Kidney capillary endothelial cell (primary cell): ENCODE measurements around the gene PHF20.
"Not testable (repeated sequence)": the region's sequence is repeated elsewhere in the genome, so short reads cannot be mapped to it uniquely, and the experiment has no call there.

Source experiments
- DNase-seq: peaks from one replicate; pipeline ENCODE4 v3.0.0-alpha.2; 2018; ENCODE audit warnings: low spot score

PHF20 gene

DNA sequence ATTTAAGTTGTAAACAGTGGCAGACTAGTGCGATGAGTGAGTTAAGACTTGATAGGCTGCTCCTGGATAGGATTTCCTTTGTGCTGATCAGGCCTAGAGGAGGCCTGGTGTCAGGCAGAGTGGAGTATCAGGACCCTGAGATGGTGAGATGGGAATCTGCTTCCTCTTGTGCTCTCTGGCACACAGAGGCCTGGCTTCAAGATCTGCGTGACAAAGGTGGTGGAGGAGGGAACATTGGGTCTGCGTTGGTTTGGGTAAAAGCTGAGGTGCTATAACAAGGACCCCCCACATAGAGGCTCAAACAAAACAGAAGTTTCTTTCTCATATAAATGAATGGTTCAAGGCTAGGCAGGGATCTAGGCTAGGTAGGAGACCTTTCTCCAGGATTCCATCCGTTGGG, 162.2 kb downstream of the PHF20 start:
- no peak for DNase-seq

DNA sequence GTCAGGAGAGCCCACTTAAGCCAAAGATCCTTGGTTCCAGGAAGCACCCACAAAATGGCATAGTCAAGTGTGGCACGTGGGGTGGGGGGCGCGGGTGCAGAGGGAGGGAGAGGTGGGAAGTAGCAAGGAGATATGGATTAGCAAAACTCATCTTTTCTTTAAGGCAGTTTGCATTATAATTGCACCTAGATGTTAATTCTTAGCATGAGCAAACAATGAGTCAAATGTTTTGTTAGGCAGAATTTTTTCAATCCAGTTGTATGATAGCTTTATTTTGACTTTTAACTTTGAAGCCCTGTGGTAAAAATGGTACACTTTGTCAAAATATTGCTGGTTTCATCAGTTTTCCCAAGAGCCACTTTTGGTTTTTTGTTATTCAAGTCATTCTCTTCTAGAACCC, 167.4 kb downstream of the PHF20 start:
- no peak for DNase-seq

DNA sequence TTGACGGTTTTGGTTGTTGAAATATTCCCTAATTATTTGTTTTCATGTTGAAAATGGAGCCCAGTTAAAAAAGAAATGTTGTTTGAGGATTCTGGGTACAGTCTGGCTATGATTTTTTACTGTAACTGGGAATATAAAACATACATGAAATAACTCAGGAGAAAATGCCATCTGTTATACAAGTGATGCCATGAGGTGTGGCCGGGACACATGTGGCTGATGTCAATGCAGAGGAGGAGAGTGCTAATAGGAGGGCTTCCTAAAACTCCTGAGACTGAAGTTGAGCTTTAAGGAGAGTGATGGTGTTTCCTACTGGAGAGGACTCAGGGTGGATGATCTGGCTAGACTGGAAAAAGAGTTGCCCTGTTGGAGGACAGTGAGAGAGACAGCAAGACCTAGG, 169.8 kb downstream of the PHF20 start:
- DNase-seq, result no peak

DNA sequence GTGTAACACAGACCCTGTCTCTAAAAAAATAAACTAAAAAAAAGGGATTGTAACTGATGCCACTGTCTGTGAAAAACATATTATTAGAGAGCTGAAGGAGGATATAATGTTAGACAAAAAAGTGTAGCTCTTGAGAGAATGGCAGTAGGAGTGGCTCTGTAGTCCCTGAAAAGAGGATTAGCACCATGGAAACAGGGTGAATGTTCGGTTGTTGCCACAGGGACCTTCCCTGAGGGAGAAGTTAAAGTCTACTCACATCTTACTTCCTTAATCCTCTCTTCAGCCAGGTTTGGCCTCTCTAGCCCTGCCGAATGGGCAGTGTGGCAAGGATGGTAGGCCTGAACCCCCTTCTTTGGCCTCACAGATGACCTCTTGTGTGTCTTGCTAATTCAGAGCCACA, 170.4 kb downstream of the PHF20 start:
- DNase-seq, result no peak

DNA sequence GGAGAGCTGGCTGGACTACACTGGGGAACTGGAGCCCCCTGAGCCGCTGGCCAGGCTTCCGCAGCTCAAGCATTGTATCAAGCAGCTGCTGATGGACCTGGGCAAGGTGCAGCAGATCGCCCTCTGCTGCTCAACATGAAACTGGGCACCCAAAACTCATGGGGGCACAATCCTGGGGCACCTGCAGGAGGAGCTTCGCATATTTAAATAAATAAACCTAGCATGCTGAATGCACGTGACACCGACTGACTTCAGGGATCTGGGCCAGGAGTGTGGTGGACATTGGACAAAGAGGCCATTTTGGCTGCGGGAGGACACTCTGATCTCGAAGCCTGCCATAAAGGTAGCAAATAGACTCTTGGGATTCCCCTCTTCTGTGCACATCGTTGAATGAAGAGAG, 175.7 kb downstream of the PHF20 start:
- no peak for DNase-seq

DNA sequence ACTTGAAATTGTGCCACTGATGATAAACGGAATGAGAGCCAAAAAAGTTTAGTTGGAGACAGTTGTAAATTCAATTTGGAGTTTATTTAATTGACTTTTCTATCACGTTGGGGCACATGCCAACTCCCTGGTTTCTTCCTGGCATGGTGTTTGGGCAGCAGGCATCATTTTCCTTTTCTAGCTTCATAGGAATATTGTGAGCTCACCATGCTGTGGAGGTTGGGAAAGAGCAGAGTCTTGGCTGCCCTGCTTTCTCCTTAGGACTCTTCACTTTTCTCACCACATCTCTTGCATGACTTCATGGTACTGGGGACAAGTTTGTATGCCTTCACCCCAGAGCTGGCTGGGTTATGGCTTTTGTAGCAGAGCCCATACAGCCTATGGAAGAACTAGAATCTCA, 176.1 kb downstream of the PHF20 start:
- DNase-seq, result no peak

DNA sequence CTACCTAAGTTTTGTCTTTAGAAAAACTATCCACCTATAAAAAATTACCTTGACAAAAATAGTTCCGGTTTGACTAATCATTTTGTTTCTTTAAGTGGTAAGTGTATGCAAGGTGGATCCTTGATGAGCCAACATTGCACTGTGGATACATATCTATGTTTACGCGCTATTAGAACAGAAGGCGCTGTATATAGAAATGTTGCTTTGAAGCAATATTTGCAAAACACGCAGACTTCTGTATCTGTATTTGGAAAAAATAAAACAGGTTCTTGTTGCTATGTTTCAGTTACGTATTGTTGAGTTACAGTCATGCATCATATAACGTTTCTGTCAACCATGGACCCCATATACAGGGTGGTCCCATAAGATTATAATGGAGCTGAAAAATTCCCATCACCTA, 178.3 kb downstream of the PHF20 start:
- DNase-seq, result no peak

DNA sequence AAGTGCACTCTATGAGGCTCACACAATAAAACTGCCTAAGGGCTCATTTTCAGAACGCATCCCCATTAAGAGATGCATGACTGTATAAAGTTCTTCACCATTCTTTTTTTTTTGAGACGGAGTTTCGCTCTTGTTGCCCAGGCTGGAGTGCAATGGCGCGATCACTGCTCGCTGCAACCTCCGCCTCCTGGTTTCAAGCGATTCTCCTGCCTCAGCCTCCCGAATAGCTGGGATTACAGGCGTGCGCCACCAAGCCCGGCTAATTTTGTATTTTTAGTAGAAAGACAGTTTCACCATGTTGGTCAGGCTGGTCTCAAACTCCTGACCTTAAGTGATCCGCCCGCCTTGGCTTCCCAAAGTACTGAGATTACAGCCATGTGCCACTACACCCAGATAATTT, 180.3 kb downstream of the PHF20 start:
- DNase-seq, result not testable (repeated sequence)

DNA sequence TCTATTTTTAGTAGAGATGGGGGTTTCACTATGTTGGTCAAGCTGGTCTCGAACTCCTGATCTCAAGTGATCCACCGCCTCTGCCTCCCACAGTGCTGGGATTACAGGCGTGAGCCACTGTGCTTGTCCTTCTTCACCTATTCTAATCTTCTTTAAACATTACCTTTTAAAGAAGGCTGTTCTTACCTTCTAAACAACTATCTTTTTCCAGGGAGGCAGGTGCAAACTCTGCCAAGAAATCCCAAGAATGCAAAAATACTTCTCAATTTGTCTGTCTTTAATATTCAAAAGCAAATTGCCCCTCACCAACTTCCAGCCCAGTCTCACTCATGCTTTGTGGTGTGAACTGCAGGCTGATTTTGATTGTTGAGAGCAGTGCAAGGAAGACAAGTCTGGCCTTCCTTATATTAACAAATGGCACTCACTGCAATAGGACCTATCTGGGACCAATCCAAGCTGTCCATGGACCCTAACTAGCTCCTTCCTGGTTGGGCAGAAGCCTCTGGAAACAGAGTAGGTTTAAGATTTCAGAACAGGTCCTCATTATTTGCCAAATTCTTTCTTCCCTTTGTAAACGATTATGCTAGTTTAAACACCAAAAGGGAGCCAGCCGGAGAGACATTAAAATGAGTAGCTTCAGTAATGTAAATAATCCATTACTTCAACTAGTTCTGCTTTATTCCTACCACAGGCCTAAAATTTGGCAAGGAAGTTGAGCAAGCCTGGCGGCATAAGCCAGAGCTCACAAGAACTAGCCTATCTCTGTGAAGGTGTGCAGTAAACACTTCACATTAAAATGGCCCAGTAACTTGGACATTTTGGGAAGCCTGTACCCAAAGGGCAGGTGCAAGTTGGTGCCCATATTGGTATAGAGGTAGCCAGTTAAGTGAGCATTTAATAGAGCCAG, 180.9 kb downstream of the PHF20 start:
- peak; percentile 17 for DNase-seq

DNA sequence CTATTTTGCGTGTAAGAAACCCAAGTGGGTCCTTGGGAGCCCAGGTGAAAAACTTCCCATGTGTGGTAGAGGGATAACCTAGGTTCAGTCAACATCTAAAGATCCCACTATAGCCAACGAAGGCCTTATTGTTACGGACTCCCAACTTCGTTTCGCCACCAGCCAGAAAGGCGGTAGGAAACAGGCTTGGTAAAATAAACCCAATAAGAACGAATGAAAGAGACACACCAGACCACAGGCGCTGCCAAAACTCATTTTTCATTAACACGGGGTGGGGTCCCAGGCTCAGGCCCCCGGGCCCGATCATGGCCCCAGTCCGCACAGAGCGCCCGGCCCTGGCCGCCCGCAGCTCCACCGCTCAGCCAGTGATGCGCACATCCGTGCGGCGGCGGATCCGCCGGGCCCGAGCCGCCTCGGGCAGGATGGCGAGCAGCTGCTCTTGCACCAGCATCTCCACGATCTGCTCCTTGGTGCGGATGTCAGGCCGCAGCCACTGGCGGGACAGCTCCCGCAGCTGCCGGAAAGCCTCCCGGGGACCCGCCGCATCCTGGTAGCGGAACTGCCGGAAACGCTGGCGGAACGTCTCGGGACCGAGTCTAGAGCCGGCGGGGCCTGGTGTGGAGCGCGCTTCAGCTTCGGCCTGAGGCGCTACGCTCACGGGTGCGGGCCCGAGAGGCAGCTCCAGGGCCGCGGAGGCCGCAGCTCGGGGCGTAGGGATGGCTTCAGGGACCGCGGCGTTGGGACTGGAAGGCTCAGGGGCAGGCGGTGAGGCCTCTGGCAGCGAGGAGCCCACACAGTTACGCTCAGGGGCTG, 181.8 kb downstream of the PHF20 start:
- peak; percentile 67 for DNase-seq

DNA sequence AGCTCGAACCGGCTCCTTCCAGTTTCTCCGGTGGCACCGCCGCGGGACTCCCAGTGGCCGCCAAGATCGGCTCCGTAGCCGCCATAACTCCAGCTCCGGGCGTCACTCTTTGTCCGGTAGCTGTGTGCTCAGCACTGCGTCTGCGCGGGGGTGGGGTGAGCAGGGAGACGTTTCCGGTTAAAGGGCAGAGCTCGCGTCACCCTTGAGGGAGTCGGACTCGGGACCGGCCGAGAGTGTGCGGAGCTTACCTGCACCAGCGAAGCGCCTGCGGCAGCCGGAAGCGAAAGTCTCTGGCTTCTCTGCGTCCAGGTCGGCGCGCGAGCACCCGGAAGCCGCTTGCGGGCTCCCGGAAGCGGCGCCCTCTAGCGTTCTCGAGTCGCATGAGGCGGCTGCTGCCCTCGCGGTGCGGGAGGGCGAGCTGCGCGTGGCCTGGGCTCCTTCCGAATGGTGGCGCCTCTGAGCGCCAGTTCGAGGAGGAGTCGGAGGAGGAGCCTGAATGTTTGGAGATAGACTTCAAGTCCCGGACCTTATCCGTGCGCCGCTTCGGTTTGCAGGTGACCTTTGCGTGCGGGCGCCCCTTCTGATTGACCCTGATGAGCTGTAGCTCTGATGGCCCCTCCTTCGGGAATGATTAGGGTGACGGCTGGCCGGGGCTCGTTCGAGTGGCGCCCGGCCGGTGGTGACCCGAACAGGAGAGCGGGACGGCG, 182.5 kb downstream of the PHF20 start, which contains the start of gene SCAND1:
TSS of gene SCAND1 (minus strand) at position 303 of the 707 bp plus-strand sequence. CDS start at position 85, 218 bp downstream.
- peak; percentile 94 for DNase-seq

DNA sequence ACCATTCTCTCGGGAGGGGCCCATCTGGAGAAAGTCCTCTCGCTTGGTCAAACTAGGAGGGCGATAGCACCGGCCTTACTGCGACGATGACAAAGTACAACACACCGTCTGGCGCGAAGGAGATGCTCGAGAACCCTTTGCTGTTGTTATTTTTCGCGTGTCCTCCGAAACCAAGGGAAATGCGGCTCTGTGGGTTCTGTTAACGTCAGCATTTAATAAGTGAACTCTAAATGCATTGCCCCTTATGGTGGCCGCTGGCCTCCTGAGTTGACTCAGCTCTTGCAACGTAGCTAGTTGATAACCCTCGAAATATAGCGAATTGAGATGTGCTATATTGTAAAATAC, 183.1 kb downstream of the PHF20 start:
- peak; percentile 40 for DNase-seq

DNA sequence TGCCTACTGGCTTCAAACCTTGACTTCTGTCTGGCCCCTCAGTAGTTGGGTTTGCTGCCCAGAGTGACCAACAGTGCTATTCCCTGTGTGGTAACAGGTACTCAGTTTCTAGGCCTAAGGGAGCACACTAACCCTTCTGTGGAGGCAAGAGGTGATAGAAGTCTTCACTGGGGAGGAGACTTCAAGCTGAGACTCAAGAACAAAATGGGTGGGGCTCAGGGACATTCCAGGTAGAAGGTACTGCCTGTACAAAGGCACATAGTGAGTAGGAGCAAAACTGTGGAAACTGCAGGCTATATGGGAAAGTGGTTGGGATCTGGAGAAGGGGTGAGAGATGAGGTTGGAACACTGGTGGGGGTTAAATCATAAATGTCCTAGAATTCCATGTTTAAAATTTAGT, 184.8 kb downstream of the PHF20 start:
- DNase-seq, result no peak

DNA sequence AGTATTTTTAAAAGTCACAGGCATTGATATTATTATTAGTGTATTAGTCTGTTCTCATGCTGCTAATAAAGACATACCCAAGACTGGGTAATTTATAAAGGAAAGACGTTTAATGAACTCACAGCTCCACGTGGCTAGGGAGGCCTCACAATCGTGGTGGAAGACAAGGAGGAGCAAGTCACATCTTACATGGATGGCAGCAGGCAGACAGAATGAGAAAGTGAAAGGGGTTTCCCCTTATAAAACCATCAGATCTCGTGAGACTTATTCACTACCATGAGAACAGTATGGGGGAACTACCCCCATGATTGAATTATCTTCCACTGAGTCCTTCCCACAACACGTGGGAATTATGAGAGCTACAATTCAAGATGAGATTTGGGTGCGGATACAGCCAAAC, 187.5 kb downstream of the PHF20 start:
- DNase-seq, result not testable (repeated sequence)

DNA sequence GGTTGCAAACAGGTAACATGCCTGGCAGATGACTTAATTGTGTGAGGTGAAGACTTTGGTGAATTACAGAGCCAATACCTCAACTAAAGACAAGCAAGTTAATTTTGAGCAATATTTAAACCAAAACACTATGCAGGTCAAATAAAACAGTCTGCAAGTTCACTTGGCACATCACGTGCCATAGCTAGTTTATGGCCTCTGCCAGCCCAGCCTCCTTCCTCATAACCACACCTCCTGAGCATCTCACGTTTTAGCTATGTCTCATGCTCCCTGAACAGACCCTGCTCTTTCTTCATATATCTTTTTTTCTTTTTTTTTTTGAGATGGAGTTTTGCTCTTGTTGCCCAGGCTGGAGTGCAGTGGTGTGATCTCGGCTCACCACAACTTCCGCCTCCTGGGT, 192.1 kb downstream of the PHF20 start:
- DNase-seq, result no peak

DNA sequence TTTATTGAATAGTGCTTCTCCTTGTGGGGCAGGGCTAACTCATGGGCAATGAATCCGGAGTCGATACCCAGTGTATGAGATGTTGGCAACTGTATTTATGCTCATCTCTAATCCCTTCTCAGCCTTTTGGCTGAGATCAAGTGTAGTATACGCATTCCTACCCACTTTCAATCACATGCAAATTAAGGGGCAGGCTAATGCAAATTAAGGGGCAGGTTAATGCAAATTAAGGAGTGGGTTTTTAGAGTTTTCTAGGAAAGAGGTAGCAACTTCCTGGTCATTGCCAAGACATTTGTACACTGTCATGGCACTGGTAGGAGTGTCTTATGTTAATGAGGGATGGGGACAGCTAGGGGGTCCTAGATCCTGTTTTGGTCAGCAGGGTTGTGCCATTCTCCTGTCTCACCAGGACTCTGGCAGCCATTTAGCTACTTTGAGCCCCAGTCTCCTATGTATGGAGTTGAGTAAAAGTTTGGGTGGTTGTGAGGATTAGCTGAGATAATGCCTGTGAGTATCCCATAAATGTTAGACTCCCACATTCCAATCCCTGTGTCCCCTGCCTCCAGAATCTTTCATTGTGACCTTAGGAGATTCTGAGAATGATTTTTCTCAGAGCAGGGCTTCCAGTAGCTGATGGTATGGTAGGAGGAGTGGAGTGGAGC, 196.3 kb downstream of the PHF20 start, which contains the start of gene CNBD2:
TSS of gene CNBD2 (plus strand) at position 612 of the 662 bp plus-strand sequence. CDS start 173 bp downstream, outside the sequence.
- no peak for DNase-seq

DNA sequence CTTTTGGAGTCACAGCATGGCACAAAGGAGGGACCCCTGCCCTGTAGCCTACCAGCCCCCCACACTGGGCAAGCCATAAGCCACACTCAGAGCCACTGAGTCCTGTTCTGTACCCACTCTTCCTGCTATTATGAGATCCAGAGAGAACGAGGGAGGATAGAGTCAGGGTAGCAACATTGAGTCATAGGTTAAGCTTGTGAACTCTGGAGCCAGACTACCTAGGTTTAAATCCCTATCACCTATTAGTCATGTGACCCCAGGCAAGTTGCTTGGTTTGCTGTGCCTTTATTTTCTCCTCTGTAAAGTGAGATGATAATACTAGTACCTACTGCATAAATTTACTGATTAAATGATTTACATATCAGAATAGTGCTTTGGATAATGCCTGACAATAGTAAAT, 197.1 kb downstream of the PHF20 start:
- no peak for DNase-seq

DNA sequence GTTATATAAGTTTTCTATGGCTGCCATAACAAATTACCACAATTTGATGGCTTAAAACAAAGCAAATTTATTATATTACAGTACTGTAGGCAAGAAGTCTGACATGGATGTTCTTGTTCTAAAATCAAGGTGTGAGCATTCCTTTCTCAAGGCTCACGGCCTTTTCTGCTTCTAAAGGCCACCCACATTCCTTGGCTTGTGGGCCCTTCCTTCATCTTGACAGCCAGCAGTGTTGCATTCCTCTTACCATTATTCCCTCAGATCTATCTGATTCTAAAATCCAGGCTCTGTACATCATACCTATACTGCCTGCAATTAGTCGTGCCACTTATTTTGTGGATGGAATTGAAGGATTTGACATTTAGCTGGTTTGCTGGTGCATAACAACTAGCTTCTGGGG, 200.2 kb downstream of the PHF20 start:
- no peak for DNase-seq

DNA sequence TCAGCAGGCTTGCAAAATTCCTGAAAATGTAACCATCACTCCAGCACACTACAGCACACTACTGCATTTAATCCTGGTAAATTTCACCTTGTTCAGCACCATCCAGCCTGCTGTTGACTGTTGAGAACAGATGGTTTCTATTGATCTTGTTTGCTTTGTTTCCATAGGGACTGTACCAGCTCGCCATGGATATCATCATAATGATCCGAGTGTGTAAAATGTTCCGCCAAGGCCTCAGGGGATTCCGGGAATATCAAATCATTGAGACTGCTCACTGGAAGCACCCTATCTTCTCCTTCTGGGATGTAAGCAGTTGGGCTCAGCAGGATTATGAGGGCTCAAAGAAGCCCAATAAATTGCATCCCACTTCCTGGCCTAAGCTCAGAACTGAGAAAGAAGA, 200.6 kb downstream of the PHF20 start:
- no peak for DNase-seq

DNA sequence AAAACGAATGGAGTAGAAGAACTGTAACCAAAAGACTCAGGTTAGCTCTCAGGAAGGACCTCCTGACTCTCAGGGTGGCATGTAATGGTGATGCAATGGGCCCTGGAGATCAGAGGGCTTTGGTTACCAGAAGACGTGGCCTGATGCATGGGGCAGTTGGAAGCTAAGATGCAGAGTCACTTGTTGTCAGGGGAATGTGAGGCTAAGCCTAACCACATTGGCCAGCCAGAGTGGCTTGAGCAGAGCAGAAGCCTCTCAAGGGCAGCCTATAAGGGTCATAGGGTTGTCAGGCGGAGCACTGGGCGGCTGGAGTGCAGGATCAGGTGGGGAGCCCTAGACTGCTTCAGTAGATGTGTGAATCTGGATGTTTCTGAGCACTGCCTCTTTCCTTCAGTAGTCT, 202.4 kb downstream of the PHF20 start:
- DNase-seq, result no peak

DNA sequence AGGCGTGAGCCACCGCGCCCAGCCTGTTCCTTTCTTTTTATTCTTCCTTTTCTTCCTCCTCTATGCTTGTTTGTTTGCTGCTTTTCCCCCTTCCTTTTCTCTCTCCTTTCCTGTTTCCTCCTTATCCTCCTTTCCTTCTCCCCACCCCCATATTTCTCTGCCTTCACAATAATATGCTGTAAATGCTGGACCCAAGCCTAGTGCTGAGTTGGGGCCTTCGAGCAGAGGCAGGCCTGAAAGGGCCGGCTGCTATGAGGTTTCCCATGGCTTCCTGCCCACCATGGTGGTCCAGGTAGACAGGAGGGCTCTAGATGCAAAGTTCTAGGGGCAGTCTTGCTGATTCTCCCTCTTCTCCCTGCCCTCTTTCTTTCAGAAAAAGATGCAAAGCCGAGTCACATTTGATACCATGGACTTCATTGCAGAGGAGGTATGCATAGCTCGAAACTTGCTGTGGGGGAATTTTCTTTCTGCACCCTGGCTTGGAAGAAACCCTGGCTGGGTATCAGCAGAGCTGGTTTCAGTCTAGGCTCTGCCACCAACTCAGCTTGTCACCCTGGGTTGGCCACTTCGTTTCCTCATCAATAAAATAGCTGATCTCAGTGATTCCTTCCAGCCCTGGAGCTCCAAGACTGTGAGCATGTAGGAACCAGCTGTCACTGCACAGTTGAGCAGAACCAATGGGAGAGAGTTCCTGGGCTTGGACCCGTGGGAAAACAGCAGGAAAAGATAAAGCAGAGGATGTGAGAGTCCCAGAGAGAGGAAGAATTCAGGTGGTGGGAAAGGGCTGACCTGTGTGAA, 204.0 kb downstream of the PHF20 start:
- no peak for DNase-seq
